Retina (tissue), 1 donor: ENCODE measurements around the gene PEX26.
A peak's percentile ranks its signal among the peaks of the same experiment; 100 is the strongest.
"Not testable (repeated sequence)": the region's sequence is repeated elsewhere in the genome, so short reads cannot be mapped to it uniquely, and the experiment has no call there.

Experiments
- DNase-seq: peaks from one replicate; pipeline ENCODE4 v3.0.0-alpha.2; 2016

Gene PEX26

DNA sequence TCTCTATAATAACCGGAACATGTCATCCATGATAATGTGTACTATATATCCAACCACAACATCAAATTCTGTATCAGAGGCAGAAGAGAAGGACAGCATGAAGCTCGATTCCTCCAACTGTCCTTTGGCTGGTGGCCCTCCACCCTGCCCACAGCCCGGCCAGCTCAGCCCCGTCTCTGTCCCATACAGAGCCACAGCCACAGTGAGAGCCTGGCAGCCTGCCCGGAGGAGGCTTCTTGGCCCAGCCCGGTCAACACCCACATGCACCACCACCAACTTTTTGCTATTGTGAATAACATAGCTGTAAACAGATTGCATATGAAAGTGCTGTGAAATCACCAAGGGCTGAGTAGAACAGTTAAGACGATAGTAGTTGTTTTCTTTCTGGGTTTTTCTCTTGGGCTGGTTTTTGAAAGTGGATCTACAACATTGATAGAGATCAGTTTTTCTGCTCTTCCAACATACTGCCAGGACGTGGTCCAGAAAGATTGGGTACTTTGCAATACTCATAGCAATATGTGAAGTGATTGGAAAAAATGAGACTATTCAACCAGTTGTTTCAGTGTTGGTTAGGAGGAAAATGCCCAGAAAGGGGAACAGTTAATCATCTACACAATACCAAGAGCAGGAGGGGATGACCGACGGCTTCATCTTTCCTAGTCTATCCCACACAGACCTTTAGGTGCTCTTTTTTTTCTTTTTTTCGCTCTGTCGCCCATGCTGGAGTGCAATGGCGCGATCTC, 25.9 kb downstream of the PEX26 start:
- no peak for DNase-seq

- no peak for DNase-seq
Observed at GRCh38 chr22:18104566-18104965, 26.8 kb downstream of the PEX26 start.

- not testable (repeated sequence) for DNase-seq
Observed at GRCh38 chr22:18105981-18106380, 28.2 kb downstream of the PEX26 start.

DNA sequence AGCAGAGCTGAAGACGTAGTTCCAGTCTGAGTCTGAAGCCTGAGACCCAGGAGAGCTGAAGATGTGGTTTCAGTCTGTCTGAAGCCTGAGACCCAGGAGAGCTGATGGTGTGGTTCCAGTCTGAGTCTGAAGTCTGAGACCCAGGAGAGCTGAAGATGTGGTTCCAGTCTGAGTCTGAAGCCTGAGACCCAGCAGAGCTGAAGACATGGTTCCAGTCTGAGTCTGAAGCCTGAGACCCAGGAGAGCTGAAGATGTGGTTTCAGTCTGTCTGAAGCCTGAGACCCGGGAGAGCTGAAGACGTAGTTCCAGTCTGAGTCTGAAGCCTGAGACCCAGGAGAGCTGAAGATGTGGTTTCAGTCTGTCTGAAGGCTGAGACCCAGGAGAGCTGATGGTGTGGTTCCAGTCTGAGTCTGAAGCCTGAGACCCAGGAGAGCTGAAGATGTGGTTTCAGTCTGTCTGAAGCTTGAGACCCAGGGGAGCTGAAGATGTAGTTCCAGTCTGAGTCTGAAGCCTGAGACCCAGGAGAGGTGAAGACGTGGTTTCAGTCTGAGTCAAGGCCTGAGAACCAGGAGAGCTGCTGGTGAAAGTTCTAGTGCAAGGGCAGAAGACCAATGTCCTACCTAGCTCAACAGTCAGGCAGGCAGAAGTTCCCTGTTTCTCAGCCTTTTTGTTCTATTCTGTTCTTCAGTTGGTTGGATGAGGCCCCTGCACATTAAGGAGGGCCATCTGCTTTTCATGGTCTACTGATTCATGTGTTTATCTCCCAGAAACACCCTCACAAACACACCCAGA, 29.0 kb downstream of the PEX26 start:
- not testable (repeated sequence) for DNase-seq

DNA sequence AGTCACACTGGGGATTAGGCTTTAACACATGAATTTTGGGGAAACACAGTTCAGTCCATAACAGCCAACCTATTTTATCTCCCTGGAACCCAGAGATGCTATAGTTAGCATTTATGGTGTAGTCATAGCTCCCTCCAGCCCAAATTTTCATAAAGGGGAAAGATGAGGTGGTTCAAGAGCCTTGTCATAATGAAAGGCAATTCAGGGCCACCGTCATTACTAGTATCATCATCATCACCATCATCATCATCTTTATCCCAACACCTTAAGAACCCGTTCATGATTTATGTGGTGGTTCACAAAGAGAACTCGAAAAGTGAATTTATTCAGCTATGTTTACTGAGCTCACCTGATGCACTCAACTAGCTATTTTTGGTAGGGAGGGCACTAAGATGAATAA, 30.4 kb downstream of the PEX26 start:
- no peak for DNase-seq

DNA sequence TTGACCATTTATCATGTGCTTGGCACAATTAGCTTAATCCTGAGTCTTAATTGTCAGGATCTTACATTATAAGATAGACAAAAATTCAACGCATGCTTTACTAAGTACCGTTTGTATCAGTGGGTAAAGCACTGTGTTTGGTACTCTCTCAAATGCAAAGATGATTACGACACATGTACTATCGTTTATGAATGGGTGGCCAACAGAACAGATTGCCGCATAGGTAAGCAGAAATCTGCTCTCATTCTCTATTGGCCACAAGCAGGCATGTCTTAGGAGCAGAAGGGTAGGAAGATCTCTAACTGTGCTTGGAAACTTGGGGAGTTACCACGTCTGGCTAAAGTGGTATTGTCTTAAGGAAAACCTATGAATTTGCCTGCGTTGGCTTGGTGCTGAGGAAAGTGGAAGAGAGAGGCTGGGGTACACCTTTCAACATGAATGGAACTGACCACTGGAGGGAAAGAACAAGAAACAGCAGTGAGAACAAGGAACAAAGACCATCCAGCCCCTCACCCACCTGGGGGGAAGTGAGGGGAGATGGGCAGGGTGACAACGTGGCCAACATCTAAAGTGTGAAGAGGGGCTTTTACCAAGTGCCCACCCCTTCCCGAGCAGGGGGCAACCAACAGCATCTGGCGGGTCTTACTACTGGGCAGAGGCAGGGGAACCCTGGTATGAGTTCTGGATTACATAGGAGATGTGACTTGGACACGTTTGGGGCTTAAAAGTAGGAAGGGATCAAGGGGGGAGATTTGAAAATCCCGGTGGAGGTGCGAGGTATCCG, 31.8 kb downstream of the PEX26 start:
- DNase-seq = no peak

GRCh38 chr22:18110194-18110953, 32.6 kb downstream of the PEX26 start, which contains the start of gene TUBA8:
Gene TUBA8, plus strand, starts transcription at chr22:18110809. Its CDS starts 57 bp downstream, at chr22:18110866.
- DNase-seq = peak; percentile 78

GRCh38 chr22:18110954-18111758, 33.4 kb downstream of the PEX26 start:
- peak; percentile 51 for DNase-seq

DNA sequence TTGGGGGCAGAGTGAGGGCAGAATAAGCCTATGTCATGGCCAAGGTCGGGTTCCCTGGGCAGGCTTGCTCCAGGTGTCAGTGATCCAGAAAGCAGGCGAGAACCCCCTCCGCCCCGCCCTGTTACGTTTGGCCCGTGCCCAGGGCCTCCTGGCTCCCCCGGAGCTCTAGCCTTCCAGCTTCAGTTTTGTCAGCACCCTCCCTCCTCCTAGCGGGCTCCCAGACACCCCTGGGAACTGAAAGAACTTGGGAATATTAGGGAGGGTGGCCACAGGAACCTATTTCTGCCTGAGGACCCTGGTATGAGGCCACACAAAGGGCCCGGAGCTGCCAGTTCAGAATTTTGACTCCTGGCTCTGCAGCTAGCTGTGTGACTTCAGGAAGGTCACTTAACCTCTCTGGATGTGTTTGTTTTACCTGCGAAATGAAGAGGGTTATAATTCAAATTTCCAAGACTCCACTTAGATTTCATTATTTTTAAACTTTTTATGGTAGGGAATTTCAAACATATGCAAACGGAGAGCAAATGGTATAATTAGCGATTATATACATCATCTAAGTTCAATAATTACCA, 34.1 kb downstream of the PEX26 start:
- no peak for DNase-seq

GRCh38 chr22:18112440-18112839, 34.6 kb downstream of the PEX26 start:
- DNase-seq = no peak

DNA sequence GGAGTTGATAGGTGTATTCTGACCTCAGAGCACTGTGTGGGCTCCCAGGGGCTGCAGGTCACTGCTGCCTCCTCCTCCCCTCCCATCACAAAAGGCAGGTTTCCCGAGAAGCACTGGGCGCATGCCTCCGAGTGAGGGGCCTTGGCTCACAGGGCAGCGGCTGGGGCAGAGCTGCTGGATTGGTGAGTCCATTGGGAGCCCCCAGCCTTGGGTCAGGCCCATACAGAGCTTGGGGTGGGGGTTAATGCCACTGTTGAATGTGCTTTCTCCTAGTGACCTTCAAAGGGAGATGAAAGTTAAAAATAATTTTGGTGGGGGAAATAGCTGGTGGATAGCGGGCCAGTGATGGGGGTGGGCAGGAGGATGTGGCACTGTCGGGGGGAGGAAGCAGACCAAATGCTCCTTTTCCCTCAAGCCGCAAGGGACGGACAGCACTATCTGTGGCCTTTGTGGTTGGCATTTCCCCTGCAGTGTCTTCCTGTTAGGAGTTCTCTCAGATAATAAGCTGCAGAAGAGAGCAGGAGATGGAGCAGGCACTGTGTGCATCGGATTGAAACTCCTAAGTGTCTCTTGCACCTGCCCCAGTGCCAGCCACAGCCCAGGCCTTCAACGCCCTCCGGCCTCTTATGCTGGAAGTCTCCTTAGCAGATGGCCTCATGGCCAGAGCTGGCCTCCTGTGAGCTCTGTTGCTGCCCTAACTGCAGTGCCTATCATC, 36.0 kb downstream of the PEX26 start:
- no peak for DNase-seq

GRCh38 chr22:18114495-18114894, 36.7 kb downstream of the PEX26 start:
- no peak for DNase-seq

DNA sequence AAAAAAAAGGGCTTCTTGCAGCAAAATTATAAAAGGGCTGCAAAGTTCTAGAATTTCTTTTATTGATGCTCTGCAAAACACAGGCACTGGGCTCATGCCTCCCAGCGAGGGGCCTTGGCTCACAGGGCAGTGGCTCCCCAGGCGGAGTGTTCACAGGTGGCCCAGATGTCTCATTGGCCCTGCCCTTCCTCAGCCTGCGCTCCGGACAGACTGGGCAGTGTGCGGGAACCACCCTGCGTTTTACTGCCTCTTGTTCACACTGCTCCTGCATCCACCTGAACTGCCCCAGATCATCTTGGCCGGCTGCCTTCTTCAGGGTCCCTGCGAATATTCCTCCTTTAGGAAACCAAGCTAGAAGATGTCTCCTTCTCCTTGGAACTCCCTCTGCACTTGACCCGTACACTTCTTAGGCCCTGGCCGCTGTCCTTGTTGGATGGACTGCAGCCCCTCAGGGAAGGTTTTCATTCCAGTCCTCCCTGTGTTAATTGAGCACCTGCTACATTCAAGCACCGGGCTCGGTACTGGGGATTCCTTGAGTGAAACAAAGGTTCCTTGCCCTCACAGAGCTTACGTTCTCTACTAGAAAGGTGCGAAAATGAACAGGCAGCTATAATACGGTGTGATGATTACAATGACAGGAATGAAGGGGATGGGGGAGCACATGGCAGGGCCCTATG, 37.3 kb downstream of the PEX26 start:
- no peak for DNase-seq

- no peak for DNase-seq
Observed at GRCh38 chr22:18115906-18116371, 38.1 kb downstream of the PEX26 start.

GRCh38 chr22:18116634-18117033, 38.8 kb downstream of the PEX26 start:
- DNase-seq = no peak

DNA sequence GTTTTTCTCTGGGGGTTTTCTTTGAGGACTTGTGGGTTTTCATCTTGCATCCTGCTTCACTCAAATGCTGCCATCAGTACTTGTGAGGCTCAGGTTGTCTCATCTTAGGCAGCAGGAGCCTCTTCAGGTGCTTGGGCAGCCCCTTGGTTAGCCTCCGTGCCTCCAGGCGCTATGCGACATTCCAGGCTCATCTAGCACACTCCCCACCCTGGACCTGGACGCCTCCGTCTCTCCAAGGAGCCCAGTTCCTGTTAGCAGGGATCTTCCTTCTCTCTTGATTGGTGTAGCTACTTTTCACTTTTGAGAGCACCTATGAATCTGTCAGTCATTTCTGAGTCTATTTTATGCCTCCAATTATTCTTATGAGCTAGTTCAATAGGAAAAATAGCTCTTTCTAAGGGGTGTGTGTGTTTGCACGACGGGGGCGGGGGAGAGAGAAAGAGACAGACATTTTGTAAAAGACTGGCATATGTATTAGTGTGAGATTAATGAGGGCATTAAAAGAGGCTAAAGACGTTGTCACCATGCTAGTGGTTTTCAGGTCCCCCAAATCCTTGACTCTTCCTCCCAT, 40.6 kb downstream of the PEX26 start:
- DNase-seq = no peak

DNA sequence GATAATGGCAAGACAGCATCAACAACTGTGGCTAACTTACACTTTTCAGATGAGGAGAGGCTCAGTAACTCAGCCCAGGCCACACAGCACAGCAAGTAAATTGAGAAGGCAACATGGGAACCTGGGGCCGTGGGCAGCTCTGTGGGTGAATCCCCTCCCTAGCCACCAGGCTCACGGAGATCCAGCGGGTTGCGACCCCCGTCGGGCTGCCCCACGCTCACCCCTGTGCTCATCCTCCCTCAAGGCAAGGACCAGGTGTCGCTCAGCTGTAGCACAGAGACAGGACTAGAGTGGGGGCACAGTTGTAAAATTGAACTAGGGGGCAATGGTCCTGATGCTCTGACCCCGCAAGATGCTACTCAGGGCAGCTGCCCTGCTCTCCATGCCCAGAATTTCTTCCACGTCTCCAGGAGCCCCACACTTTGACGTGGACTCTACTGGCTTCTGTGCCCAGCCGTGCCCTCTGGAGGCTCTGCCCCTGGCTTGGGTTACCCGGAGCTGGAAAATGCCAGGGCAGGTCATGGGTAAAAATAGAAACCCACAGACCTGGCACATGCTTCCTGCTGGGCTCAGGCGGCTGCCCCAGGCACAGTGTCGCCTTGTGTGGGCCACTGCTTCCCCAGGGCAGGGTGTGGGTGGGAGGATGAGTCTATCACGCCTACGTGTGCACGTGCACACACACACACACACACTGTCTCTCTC, 41.8 kb downstream of the PEX26 start:
- DNase-seq = no peak

DNA sequence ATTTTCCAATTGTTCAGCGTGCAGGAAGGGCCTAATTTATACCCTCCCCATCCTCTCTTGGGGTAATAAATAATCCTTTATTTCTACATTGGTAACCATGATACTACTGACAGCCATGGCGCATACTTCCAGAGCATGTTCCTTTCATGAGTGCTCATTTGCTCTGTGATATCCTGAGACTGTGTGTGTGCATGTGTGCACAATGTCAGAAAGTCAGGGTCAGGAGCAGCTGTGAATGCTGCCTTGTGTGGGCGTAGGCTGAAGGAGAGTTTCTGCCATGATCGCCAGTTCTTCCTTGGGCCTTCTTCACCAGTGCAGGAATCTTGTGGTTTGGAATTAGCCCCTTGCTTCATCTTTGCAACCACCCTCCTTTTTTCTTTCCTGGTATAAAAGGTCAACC, 43.1 kb downstream of the PEX26 start:
- DNase-seq = no peak

DNA sequence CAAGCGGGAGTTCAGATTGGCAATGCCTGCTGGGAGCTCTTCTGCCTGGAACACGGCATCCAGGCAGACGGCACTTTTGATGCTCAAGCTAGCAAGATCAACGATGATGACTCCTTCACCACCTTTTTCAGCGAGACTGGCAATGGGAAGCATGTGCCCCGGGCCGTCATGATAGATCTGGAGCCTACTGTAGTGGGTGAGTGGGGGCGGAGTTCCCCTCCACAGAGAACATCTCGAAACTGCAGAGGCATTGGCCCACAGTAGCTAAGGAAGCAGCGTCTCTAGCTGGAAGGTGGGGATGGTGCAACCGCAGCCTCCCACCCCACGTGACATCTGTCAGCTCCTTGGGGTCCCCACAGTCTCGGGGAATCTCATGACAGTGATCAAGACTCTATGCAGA, 43.7 kb downstream of the PEX26 start:
- DNase-seq = no peak
